K562 (cell line): ENCODE data around the gene DCTN5. TPM values are rescaled to one million over a fixed set of nuclear protein-coding genes. Genes with fewer than 3 reads are reported as not detected.
A peak's percentile ranks its signal among the peaks of the same experiment; 100 is the strongest.

Experiments
- ATAC-seq: fragments of 200-7000 bp; cut with Tn5 transposase; 3 replicates; pipeline ENCODE4 v1.9.1; 2020; ENCODE audit warnings: moderate library complexity
- BruUV-seq: library from RNA; stranded (reverse); fragments of 400-500 nt; replicated peaks from 2 replicates; lab custom pipeline; 2021; lab: Mats Ljungman, UMichigan
- CTCF ChIA-PET: fragments of 300-600 bp; formaldehyde crosslinking; extraction: SDS; loops from one replicate; lab custom pipeline; 2021; ENCODE audit warnings: low intra/inter-chr PET ratio; lab: Yijun Ruan, JAX
- POLR2A ChIA-PET: fragments of 300-600, 350-650 bp; sonication (Branson Sonifier 250); formaldehyde crosslinking; extraction: SDS; loops from one replicate; lab custom pipeline; 2021; ENCODE audit warnings: antibody characterized with exemption, inconsistent platforms; lab: Yijun Ruan, JAX
- DNase-seq, 4 experiments: peaks; one replicate each; pipeline versions ENCODE4 v3.0.0 to v3.0.0-alpha.2; 2011 to 2018; ENCODE audit warnings: low spot score in 3 of 4, mixed read lengths in 3 of 4; ENCODE audit errors: extremely low read depth in 1 of 4
- FAIRE-seq: peaks from 2 replicates; lab custom pipeline; 2011; peaks lifted over from hg19 to GRCh38; lab: Jason Lieb, UNC
- H2AFZ ChIP-seq: 2 replicates; pipeline ENCODE4 v1.6.0; 2011; ENCODE audit warnings: low read depth, low read length, control low read depth, inconsistent platforms
- H3K27ac ChIP-seq: fragments of 200-600 bp; 3 replicates; pipeline ENCODE4 v1.8.0; 2011; ENCODE audit warnings: low read depth, mild to moderate bottlenecking, control low read depth, inconsistent platforms, low read length, moderate library complexity, mixed read lengths; ENCODE audit errors: extremely low read depth
- H3K27me3 ChIP-seq, 2 experiments: fragments of 300-600 bp in 1 of 2; 2 replicates in 1 of 2; 3 replicates in 1 of 2; pipeline versions ENCODE4 v1.6.0 to v1.8.0; 2011; ENCODE audit warnings: inconsistent platforms in 2 of 2, low read length in 2 of 2, mild to moderate bottlenecking in 1 of 2, mixed read lengths in 1 of 2, moderate library complexity in 1 of 2; ENCODE audit not compliant: control insufficient read depth in 2 of 2, insufficient read depth in 2 of 2
- H3K36me3 ChIP-seq: fragments of 300-600 bp; 3 replicates; pipeline ENCODE4 v1.8.0; 2011; ENCODE audit warnings: mild to moderate bottlenecking, low read length, inconsistent platforms; ENCODE audit not compliant: control insufficient read depth, insufficient read depth
- H3K4me1 ChIP-seq, 2 experiments: fragments of 200-600 bp in 1 of 2; replicated peaks in 1 of 2; 2 replicates in 1 of 2; 3 replicates in 1 of 2; pipeline versions ENCODE4 v1.5.1 to v1.8.0; 2011; ENCODE audit warnings: inconsistent platforms in 2 of 2, low read length in 2 of 2, mild to moderate bottlenecking in 1 of 2, mixed read lengths in 1 of 2, moderate library complexity in 1 of 2; ENCODE audit not compliant: control insufficient read depth in 2 of 2, insufficient read depth in 2 of 2
- H3K4me2 ChIP-seq: 2 replicates; pipeline ENCODE4 v1.6.1; 2011; ENCODE audit warnings: low read length, control low read depth, inconsistent platforms, mixed read lengths; ENCODE audit not compliant: insufficient read depth
- H3K4me3 ChIP-seq: fragments of 200-600 bp; sonication (generic), shearing (Covaris generic); 2 replicates; pipeline ENCODE4 v1.5.1; 2016; ENCODE audit warnings: control low read depth, inconsistent platforms
- H3K79me2 ChIP-seq: fragments of 200-600 bp; 3 replicates; pipeline ENCODE4 v1.8.0; 2011; ENCODE audit warnings: low read length, inconsistent platforms; ENCODE audit not compliant: control insufficient read depth, insufficient read depth
- H3K9ac ChIP-seq, 2 experiments: 2 replicates each; pipeline versions ENCODE4 v1.6.0 to v1.6.1; 2011; ENCODE audit warnings: low read depth in 2 of 2, low read length in 2 of 2, control low read depth in 1 of 2, inconsistent platforms in 1 of 2, mild to moderate bottlenecking in 1 of 2, mixed read lengths in 1 of 2; ENCODE audit not compliant: insufficient read depth in 1 of 2
- H3K9me1 ChIP-seq: one replicate; pipeline ENCODE4 v1.6.0; 2011; ENCODE audit warnings: inconsistent platforms, mild to moderate bottlenecking, low read length, moderate library complexity; ENCODE audit not compliant: control insufficient read depth, insufficient read depth
- H3K9me3 ChIP-seq: replicated peaks from 2 replicates; pipeline ENCODE4 v1.5.1; 2011; ENCODE audit warnings: low read depth, low read length, inconsistent platforms; ENCODE audit not compliant: control insufficient read depth, insufficient read depth
- H4K20me1 ChIP-seq: replicated peaks from 2 replicates; pipeline ENCODE4 v1.6.1; 2011; ENCODE audit warnings: low read length, inconsistent platforms, mixed read lengths; ENCODE audit not compliant: control insufficient read depth, insufficient read depth
- CREB1 ChIP-seq, 2 experiments: sonication (generic) in 1 of 2; formaldehyde crosslinking in 1 of 2; IDR thresholded peaks; 2 replicates each; pipeline versions ENCODE4 v1.6.1 to v1.8.0; 2012 to 2022; ENCODE audit warnings: inconsistent platforms in 1 of 2, mild to moderate bottlenecking in 1 of 2, missing genetic modification reagents in 1 of 2, moderate library complexity in 1 of 2
- FOXA1 ChIP-seq: fragments of 450-650 bp; IDR thresholded peaks from 2 replicates; pipeline ENCODE4 v1.6.1; 2016; ENCODE audit warnings: mild to moderate bottlenecking, borderline replicate concordance
- NR2C2 ChIP-seq, 2 experiments: fragments of 200-800 bp in 1 of 2; sonication (Bioruptor generic) in 1 of 2; sonication (generic) in 1 of 2; formaldehyde crosslinking in 1 of 2; IDR thresholded peaks; 2 replicates each; pipeline versions ENCODE4 v1.6.1 to v1.8.0; 2016 to 2022; ENCODE audit warnings: mild to moderate bottlenecking in 1 of 2, missing compliant biosample characterization in 1 of 2, missing genetic modification characterization in 1 of 2, missing genetic modification reagents in 1 of 2
- SP2 ChIP-seq: IDR thresholded peaks from 2 replicates; pipeline ENCODE4 v1.6.1; 2011; ENCODE audit warnings: mild to moderate bottlenecking, low read depth, low read length, moderate library complexity; ENCODE audit not compliant: poor library complexity, severe bottlenecking; ENCODE audit errors: extremely low read depth
- SREBF1 ChIP-seq: fragments of 150-350 bp; IDR thresholded peaks from 2 replicates; pipeline ENCODE4 v1.6.1; 2014; ENCODE audit warnings: antibody characterized with exemption, low read depth, low read length, borderline replicate concordance
- STAT5A ChIP-seq: IDR thresholded peaks from 2 replicates; pipeline ENCODE4 v1.6.1; 2012; ENCODE audit warnings: low read length, inconsistent platforms, borderline replicate concordance
- ZNF184 ChIP-seq: sonication (generic); formaldehyde crosslinking; IDR thresholded peaks from 2 replicates; pipeline ENCODE4 v1.5.0; 2020; ENCODE audit warnings: missing genetic modification reagents
- ZNF347 ChIP-seq: fragments of 450-650 bp; formaldehyde crosslinking; IDR thresholded peaks from 2 replicates; pipeline ENCODE4 v1.4.0; 2020; ENCODE audit warnings: low read depth, mild to moderate bottlenecking, moderate library complexity
- WGBS: fragments of 100-300 bp; shearing (Covaris generic); methylation state at CpG from one replicate; pipeline ENCODE4 v1.1.6; 2016; ENCODE audit warnings: low coverage, mixed read lengths; ENCODE audit not compliant: insufficient coverage; ENCODE audit errors: missing lambda C conversion rate; 5-methylcytosine and 5-hydroxymethylcytosine counted together
- in situ Hi-C: fragments of 300-500 bp; cut with MboI; formaldehyde crosslinking; loops from 4 replicates; pipeline ENCODE4 v1.15.0; 2018; ENCODE audit warnings: inconsistent platforms, mixed read lengths
- intact Hi-C: fragments of 100-400 bp; cut with micrococcal nuclease; formaldehyde crosslinking; loops from 2 replicates; pipeline ENCODE4 v1.14.2; 2022
- polyA plus RNA-seq, 8 experiments: library from polyadenylated mRNA; depleted of rRNA in 4 of 8; stranded (reverse) in 5 of 8; unstranded in 3 of 8; fragments of >200 nt; fragmentation: Nextera tagmentation in 2 of 8; fragmentation: Illumina TruSeq in 1 of 8; extraction: Ambion mirVana in 2 of 8; extraction: Trizol in 1 of 8; gene quantifications; 2 replicates each; pipeline versions ENCODE4 v1.2.1 to v1.2.3, GENCODE V29; 2011 to 2014; ENCODE audit warnings: inconsistent platforms in 1 of 8, missing spikeins in 1 of 8
- total RNA-seq, 7 experiments: library from RNA; depleted of rRNA in 6 of 7; stranded (reverse); fragments of >200 nt in 6 of 7; fragmentation: Illumina TruSeq in 2 of 7; extraction: Trizol in 2 of 7; gene quantifications; 2 replicates each; pipeline versions ENCODE4 v1.2.1 to v1.2.3, GENCODE V29; 2011 to 2021; ENCODE audit warnings: low replicate concordance in 1 of 7
- TF ChIP-seq, protein P1 (sequence below): fragments of 250-450 bp; sonication (Bioruptor Pico); IDR thresholded peaks from 2 replicates; pipeline ENCODE4 v1.5.0; 2021
- TF ChIP-seq, protein P2 (sequence below): fragments of 250-450 bp; sonication (Bioruptor Pico); IDR thresholded peaks from 2 replicates; pipeline ENCODE4 v1.4.0; 2020
- TF ChIP-seq, protein P3 (sequence below): fragments of 450-650 bp; IDR thresholded peaks from 2 replicates; pipeline ENCODE4 v1.6.1; 2014; ENCODE audit warnings: low read depth, mild to moderate bottlenecking, moderate library complexity, borderline replicate concordance

Gene DCTN5
- total and polyA plus RNA-seq, 9 of the 15 experiments (the other 6 are each of a cell fraction or from before 2014, with no cell fraction given), result 35.8 to 149 (median 75.9) TPM

DNA sequence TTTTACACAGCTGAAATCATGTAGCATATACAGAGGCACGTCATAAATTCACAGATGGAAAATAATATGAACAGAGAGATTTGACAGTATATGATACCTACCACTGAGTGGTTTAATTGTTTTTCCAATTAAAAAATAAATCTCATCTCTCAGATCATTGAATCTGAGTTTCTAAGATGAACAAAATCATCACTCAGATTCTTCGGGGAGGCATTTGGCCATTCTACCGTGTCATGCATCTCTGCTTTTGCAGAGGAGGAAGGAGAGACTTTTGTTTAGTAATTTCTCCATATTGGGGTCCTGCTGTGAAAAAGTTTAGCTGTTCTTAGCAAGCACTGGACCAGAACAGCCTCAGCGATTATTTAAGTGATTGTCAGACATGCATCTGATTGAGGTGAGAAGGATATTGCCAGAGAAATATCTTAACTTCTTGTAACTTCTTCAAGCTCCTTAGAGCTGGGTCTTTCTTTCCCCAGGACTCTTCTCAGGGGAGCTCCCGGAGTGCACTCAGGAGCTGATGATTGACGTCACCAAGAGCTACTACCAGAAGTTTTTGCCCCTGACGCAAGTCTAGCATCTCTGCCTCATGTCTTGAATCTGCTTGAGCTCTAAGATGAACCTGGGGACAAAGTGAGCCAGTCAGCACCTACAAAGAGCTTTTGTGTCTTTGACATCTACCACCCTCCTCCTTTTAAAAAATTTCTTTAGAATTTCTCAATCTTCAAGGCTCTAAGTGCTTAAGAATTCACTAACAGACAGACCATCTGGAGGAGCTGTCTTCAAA lies 25.5 kb downstream of the DCTN5 start (continued):
- TF ChIP-seq, protein P1, sequence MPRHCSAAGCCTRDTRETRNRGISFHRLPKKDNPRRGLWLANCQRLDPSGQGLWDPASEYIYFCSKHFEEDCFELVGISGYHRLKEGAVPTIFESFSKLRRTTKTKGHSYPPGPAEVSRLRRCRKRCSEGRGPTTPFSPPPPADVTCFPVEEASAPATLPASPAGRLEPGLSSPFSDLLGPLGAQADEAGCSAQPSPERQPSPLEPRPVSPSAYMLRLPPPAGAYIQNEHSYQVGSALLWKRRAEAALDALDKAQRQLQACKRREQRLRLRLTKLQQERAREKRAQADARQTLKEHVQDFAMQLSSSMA (CRISPR knock-in tag), result no peak
- TF ChIP-seq CREB1 (IDR thresholded peaks at IDR 0.05), result no peak
- TF ChIP-seq CREB1 (CRISPR knock-in tag; IDR thresholded peaks at IDR 0.05), result 0 out of 2 replicates have a peak, but pooled peaks have one; percentile 31
- no peak for TF ChIP-seq SREBF1
- no peak for TF ChIP-seq SP2
- TF ChIP-seq, all 486 proteins: peak for 11

DNA sequence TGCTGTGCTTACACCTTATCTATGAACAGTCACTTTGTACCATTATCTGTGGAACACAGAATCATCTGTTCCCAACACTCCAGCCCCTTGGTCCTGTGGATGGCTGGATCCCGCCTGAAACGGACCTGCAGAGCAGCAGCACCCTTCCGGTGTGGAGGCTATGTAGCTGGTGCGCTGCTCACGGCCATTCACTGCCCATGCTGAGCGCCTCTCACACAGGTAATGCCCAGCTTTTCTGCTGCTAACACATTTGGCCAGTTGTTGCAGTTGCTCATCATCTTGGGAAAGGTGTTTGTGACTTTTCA lies 26.0 kb downstream of the DCTN5 start:
- ATAC-seq, result peak; percentile 94
- Histone ChIP-seq H3K27ac (peak overlapping the region; percentile 53), H3K4me1 (peaks cover 4 to 24% of the 10 kb centered on the region in 2 experiments; a peak in 3 of 5 replicates), H3K9ac (peak overlapping the region; percentile 12 to 64; a peak in 1 of 4 replicates), H3K9me1 (no peaks in the 10 kb centered on the region), H3K9me3 (no peaks in the 10 kb centered on the region), H4K20me1 (peaks cover 10% of the 10 kb centered on the region; the same call in 1 of the 2 replicates), H3K4me3 (no peak overlapping the region), H3K4me2 (peak overlapping the region; percentile 57), H3K36me3 (peaks cover 94% of the 10 kb centered on the region), H3K27me3 (no peaks in the 10 kb centered on the region), H3K79me2 (no peaks in the 10 kb centered on the region), H2AFZ (peak overlapping the region; percentile 22; the same call in 1 of the 2 replicates)
- 12% methylated on average over 6 of the region's 6 CpGs for WGBS
- POLR2A ChIA-PET, result interaction anchor here (1.0 to 4.0 kb wide), 5 partner anchors 11 to 109 kb away, joined by 3 to 66 read pairs (median 4); partner anchors contain the start of genes PLK1 and UBFD1
- intact Hi-C loops, result no loop called here
- in situ Hi-C loops, result no loop called here
- CTCF ChIA-PET, result no interaction called here
- no TSS peak for BruUV-seq
- FAIRE-seq, result peak; percentile 84
- DNase-seq, result peak; percentile 76 to 90 (median 82)
- TF ChIP-seq ZNF184 (CRISPR knock-in tag) (no peak), FOXA1 (no peak), ZNF347 (CRISPR knock-in tag) (no peak), STAT5A (peak; percentile 87), NR2C2 (CRISPR knock-in tag; IDR thresholded peaks at IDR 0.05) (no peak), NR2C2 (tag; IDR thresholded peaks at IDR 0.05) (no peak)
- TF ChIP-seq, protein P2, sequence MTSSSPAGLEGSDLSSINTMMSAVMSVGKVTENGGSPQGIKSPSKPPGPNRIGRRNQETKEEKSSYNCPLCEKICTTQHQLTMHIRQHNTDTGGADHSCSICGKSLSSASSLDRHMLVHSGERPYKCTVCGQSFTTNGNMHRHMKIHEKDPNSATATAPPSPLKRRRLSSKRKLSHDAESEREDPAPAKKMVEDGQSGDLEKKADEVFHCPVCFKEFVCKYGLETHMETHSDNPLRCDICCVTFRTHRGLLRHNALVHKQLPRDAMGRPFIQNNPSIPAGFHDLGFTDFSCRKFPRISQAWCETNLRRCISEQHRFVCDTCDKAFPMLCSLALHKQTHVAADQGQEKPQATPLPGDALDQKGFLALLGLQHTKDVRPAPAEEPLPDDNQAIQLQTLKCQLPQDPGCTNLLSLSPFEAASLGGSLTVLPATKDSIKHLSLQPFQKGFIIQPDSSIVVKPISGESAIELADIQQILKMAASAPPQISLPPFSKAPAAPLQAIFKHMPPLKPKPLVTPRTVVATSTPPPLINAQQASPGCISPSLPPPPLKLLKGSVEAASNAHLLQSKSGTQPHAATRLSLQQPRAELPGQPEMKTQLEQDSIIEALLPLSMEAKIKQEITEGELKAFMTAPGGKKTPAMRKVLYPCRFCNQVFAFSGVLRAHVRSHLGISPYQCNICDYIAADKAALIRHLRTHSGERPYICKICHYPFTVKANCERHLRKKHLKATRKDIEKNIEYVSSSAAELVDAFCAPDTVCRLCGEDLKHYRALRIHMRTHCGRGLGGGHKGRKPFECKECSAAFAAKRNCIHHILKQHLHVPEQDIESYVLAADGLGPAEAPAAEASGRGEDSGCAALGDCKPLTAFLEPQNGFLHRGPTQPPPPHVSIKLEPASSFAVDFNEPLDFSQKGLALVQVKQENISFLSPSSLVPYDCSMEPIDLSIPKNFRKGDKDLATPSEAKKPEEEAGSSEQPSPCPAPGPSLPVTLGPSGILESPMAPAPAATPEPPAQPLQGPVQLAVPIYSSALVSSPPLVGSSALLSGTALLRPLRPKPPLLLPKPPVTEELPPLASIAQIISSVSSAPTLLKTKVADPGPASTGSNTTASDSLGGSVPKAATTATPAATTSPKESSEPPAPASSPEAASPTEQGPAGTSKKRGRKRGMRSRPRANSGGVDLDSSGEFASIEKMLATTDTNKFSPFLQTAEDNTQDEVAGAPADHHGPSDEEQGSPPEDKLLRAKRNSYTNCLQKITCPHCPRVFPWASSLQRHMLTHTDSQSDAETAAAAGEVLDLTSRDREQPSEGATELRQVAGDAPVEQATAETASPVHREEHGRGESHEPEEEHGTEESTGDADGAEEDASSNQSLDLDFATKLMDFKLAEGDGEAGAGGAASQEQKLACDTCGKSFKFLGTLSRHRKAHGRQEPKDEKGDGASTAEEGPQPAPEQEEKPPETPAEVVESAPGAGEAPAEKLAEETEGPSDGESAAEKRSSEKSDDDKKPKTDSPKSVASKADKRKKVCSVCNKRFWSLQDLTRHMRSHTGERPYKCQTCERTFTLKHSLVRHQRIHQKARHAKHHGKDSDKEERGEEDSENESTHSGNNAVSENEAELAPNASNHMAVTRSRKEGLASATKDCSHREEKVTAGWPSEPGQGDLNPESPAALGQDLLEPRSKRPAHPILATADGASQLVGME (CRISPR knock-in tag), result no peak
- TF ChIP-seq, protein P3, sequence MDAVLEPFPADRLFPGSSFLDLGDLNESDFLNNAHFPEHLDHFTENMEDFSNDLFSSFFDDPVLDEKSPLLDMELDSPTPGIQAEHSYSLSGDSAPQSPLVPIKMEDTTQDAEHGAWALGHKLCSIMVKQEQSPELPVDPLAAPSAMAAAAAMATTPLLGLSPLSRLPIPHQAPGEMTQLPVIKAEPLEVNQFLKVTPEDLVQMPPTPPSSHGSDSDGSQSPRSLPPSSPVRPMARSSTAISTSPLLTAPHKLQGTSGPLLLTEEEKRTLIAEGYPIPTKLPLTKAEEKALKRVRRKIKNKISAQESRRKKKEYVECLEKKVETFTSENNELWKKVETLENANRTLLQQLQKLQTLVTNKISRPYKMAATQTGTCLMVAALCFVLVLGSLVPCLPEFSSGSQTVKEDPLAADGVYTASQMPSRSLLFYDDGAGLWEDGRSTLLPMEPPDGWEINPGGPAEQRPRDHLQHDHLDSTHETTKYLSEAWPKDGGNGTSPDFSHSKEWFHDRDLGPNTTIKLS, result no peak
